Measurements from ENCODE around the gene AQP1. TPM values are rescaled to one million over a fixed set of nuclear protein-coding genes. Genes with fewer than 3 reads are reported as not detected.
A peak's percentile ranks its signal among the peaks of the same experiment; 100 is the strongest.

The AQP1 gene
- total RNA-seq, 1 donor from 2014 or later: 6.0 TPM

GRCh38 chr7:30894009-30894408 lies 17.6 kb upstream of the AQP1 start:
- no peak for TF ChIP-seq CTCF (conservative IDR thresholded peaks at IDR 0.05)
- Mint-ChIP-seq H3K9me3 (peaks cover 7% of the 10 kb centered on the region), H3K27ac (peak overlapping the region; percentile 41), H3K4me3 (no peak overlapping the region), H3K36me3 (peaks cover 4% of the 10 kb centered on the region), H3K27me3 (peaks cover 12% of the 10 kb centered on the region), H3K4me1 (ENCODE audit: unreplicated experiment) (peaks cover 39% of the 10 kb centered on the region)
- DNase-seq (ENCODE audit: extremely low spot score, unreplicated experiment): no peak

- Mint-ChIP-seq H3K4me1 (ENCODE audit: unreplicated experiment) (peaks cover 39% of the 10 kb centered on the region), H3K27ac (no peak overlapping the region), H3K4me3 (no peak overlapping the region), H3K36me3 (peaks cover 4% of the 10 kb centered on the region), H3K9me3 (peaks cover 7% of the 10 kb centered on the region), H3K27me3 (peaks cover 12% of the 10 kb centered on the region)
- no peak for TF ChIP-seq CTCF (conservative IDR thresholded peaks at IDR 0.05)
- no peak for DNase-seq (ENCODE audit: extremely low spot score, unreplicated experiment)
These were observed 16.6 kb upstream of the AQP1 start for GRCh38 chr7:30894866-30895605.

GRCh38 chr7:30896036-30896435 lies 15.6 kb upstream of the AQP1 start:
- Mint-ChIP-seq H3K9me3 (no peaks in the 10 kb centered on the region), H3K27ac (no peak overlapping the region), H3K4me1 (ENCODE audit: unreplicated experiment) (peaks cover 39% of the 10 kb centered on the region), H3K27me3 (peaks cover 6% of the 10 kb centered on the region), H3K4me3 (no peak overlapping the region), H3K36me3 (no peaks in the 10 kb centered on the region)
- no peak for DNase-seq (ENCODE audit: extremely low spot score, unreplicated experiment)
- TF ChIP-seq CTCF (conservative IDR thresholded peaks at IDR 0.05): no peak

- Mint-ChIP-seq H3K9me3 (no peaks in the 10 kb centered on the region), H3K36me3 (no peaks in the 10 kb centered on the region), H3K4me1 (ENCODE audit: unreplicated experiment) (peaks cover 39% of the 10 kb centered on the region), H3K27me3 (peaks cover 6% of the 10 kb centered on the region), H3K4me3 (no peak overlapping the region), H3K27ac (peak overlapping the region; percentile 18)
- TF ChIP-seq CTCF (conservative IDR thresholded peaks at IDR 0.05): no peak
- no peak for DNase-seq (ENCODE audit: extremely low spot score, unreplicated experiment)
These were observed 14.6 kb upstream of the AQP1 start for GRCh38 chr7:30896783-30897637.

- Mint-ChIP-seq H3K4me1 (ENCODE audit: unreplicated experiment) (peaks cover 39% of the 10 kb centered on the region), H3K9me3 (no peaks in the 10 kb centered on the region), H3K4me3 (no peak overlapping the region), H3K27me3 (peaks cover 6% of the 10 kb centered on the region), H3K36me3 (no peaks in the 10 kb centered on the region), H3K27ac (no peak overlapping the region)
- TF ChIP-seq CTCF (conservative IDR thresholded peaks at IDR 0.05): no peak
- DNase-seq (ENCODE audit: extremely low spot score, unreplicated experiment): no peak
These were observed 13.9 kb upstream of the AQP1 start for GRCh38 chr7:30897770-30898169.

Measured in type B pancreatic cell (in vitro differentiated cells).